ENCODE data around the gene PRRT1. TPM values are rescaled to one million over a fixed set of nuclear protein-coding genes. Genes with fewer than 3 reads are reported as not detected.
A peak's percentile ranks its signal among the peaks of the same experiment; 100 is the strongest.

Gene PRRT1
- total and polyA plus RNA-seq, 2 of the 4 experiments (the other 2 are of a cell fraction): 0.99 TPM; not detected in 1

GRCh38 chr6:32181915-32182529 is 30.3 kb upstream of the PRRT1 start:
- no peaks in the 10 kb centered on the region for H3K27me3 ChIP-seq (ENCODE audit: control insufficient read depth, insufficient read depth, low read length)
- dilution Hi-C loops (cut with HindIII; ENCODE audit: low sequenced_read_pairs, unreplicated experiment): no loop called here

More at GRCh38 chr6:32181915-32182529, 30.3 kb upstream of the PRRT1 start:
- H2AK9ac ChIP-seq (replicated peaks; ENCODE audit: low read depth, low read length, poor library complexity): peak overlapping the region; percentile 14
- no peak overlapping the region for H3K14ac ChIP-seq (replicated peaks; ENCODE audit: low read depth, low read length)
- CTCF ChIA-PET: no interaction called here
- BruUV-seq (replicated peaks): no TSS peak
- POLR2A ChIA-PET (ENCODE audit: unreplicated experiment): interaction anchor here (0.6 kb wide), 1 partner anchor 790 kb away, joined by 9 read pairs; no protein-coding TSS in a partner anchor
- H4K20me1 ChIP-seq (ENCODE audit: insufficient read depth, low read length): peaks cover 3% of the 10 kb centered on the region; the same call in 1 of the 2 replicates
- H2AFZ ChIP-seq (replicated peaks; ENCODE audit: low read length, poor library complexity): no peak overlapping the region
- in situ Hi-C loops (cut with MboI; ENCODE audit: low sequenced_read_pairs): loop anchor here (25.0 kb wide), 1 partner anchor 780 kb away; the partner anchor contains the start of genes BRD2 and HLA-DMA
- H3K23ac ChIP-seq (ENCODE audit: low read depth, low read length): no peak overlapping the region
- ATAC-seq (ENCODE audit: low read depth): no peak
- no peak for DNase-seq
- WGBS, 2 experiments (ENCODE audit: extremely low coverage in 2 of 2, insufficient read length in 1 of 2): no CpG with 5 or more reads among the region's 10 CpGs
- H3K79me1 ChIP-seq (ENCODE audit: low read depth in 1 of 2, low read length in 2 of 2): peaks cover 11 to 35% of the 10 kb centered on the region in 2 experiments
- no peak overlapping the region for H4K8ac ChIP-seq (ENCODE audit: low read depth in 2 of 2, low read length in 2 of 2)
- H3K27ac ChIP-seq (ENCODE audit: insufficient read depth, low read length): no peak overlapping the region
- H2AK5ac ChIP-seq (ENCODE audit: low read depth, low read length): no peak overlapping the region
- no peak overlapping the region for H2BK20ac ChIP-seq (ENCODE audit: low read depth, low read length)
- no peak overlapping the region for H2BK5ac ChIP-seq (ENCODE audit: low read depth, low read length, poor library complexity, severe bottlenecking)
- H3K9me1 ChIP-seq (ENCODE audit: insufficient read depth, low read length): peaks cover 15% of the 10 kb centered on the region
- no peak overlapping the region for H3K9ac ChIP-seq (ENCODE audit: low read depth, low read length)
- H3K36me3 ChIP-seq (ENCODE audit: control insufficient read depth, insufficient read depth, low read length): peaks cover 28% of the 10 kb centered on the region
- no peak overlapping the region for H3K4ac ChIP-seq (ENCODE audit: low read depth, low read length)
- no peak overlapping the region for H3K4me2 ChIP-seq (ENCODE audit: low read depth, low read length)
- no peak overlapping the region for H3K18ac ChIP-seq (ENCODE audit: low read depth, low read length)
- no peaks in the 10 kb centered on the region for H3K4me1 ChIP-seq (ENCODE audit: control insufficient read depth, insufficient read depth, low read length)
- no peak overlapping the region for H2BK15ac ChIP-seq (ENCODE audit: low read depth, low read length)
- no peak overlapping the region for H4K91ac ChIP-seq (ENCODE audit: insufficient read depth, low read depth, low read length)
- no peak overlapping the region for H3K56ac ChIP-seq (ENCODE audit: extremely low read depth, insufficient read depth, low read length)
- intact Hi-C loops (cut with micrococcal nuclease): no loop called here
- no peak overlapping the region for H4K5ac ChIP-seq (ENCODE audit: low read depth, low read length)
- TF ChIP-seq POLR2A (IDR thresholded peaks at IDR 0.05; ENCODE audit: low read depth, low read length) (no peak), CTCF (conservative IDR thresholded peaks at IDR 0.05; ENCODE audit: low read depth, low read length) (no peak), MXI1 (IDR thresholded peaks at IDR 0.05; ENCODE audit: borderline replicate concordance, low read depth, low read length) (no peak), MAFK (IDR thresholded peaks at IDR 0.05; ENCODE audit: low read depth, low read length) (no peak), NFE2L2 (IDR thresholded peaks at IDR 0.05; ENCODE audit: low read depth, low read length) (no peak), BHLHE40 (IDR thresholded peaks at IDR 0.05; ENCODE audit: low read depth, low read length) (no peak), RFX5 (IDR thresholded peaks at IDR 0.05; ENCODE audit: low read depth, low read length) (no peak), SMC3 (IDR thresholded peaks at IDR 0.05; ENCODE audit: low read depth, low read length) (no peak), FOS (IDR thresholded peaks at IDR 0.05; ENCODE audit: low read depth, low read length) (no peak), MAZ (IDR thresholded peaks at IDR 0.05; ENCODE audit: borderline replicate concordance, low read depth, low read length) (no peak), USF2 (IDR thresholded peaks at IDR 0.05; ENCODE audit: low read depth, low read length) (no peak), RCOR1 (IDR thresholded peaks at IDR 0.05; ENCODE audit: insufficient replicate concordance, low read length) (no peak), CEBPB (IDR thresholded peaks at IDR 0.05; ENCODE audit: low read depth, low read length) (no peak), ELK1 (IDR thresholded peaks at IDR 0.05; ENCODE audit: borderline replicate concordance, low read depth, low read length) (no peak), CHD1 (IDR thresholded peaks at IDR 0.05; ENCODE audit: low read depth, low read length) (no peak), RAD21 (IDR thresholded peaks at IDR 0.05; ENCODE audit: low read length) (no peak)
- no peaks in the 10 kb centered on the region for H3K9me3 ChIP-seq (ENCODE audit: control insufficient read depth, insufficient read depth, low read length)
- no peak overlapping the region for H3K4me3 ChIP-seq (ENCODE audit: insufficient read depth, low read depth, low read length)
- H2BK120ac ChIP-seq (ENCODE audit: low read depth, low read length): no peak overlapping the region

Measured in IMR-90 (cell line).